Esophagus squamous epithelium (tissue), 5 donors: ENCODE results near the gene MPL. TPM values are rescaled to one million over a fixed set of nuclear protein-coding genes. Genes with fewer than 3 reads are reported as not detected.
"Not testable (repeated sequence)": the region's sequence is repeated elsewhere in the genome, so short reads cannot be mapped to it uniquely, and the experiment has no call there.

Experiments used
- DNase-seq: peaks from one replicate; lab custom pipeline; 2025; lab: John Stamatoyannopoulos, UW
- H3K27ac ChIP-seq, 4 donors: fragments of 200-600 bp; sonication (generic); one replicate each; pipeline ENCODE4 v1.5.1; 2016 to 2019; ENCODE audit warnings: mild to moderate bottlenecking in 1 of 4
- H3K27me3 ChIP-seq, 4 donors: fragments of 200-600 bp; sonication (generic); 1 replicate in 3 of 4; 2 replicates in 1 of 4; pipeline versions ENCODE4 v1.5.1 to v1.6.0; 2017 to 2021; ENCODE audit warnings: antibody characterized with exemption in 1 of 4
- H3K36me3 ChIP-seq, 3 donors: fragments of 200-600 bp; sonication (generic); one replicate each; pipeline ENCODE4 v1.5.1; 2016 to 2019
- H3K4me1 ChIP-seq, 3 donors: fragments of 200-600 bp; sonication (generic); one replicate each; pipeline ENCODE4 v1.5.1; 2017 to 2019
- H3K4me3 ChIP-seq, 4 donors: fragments of 200-600 bp; sonication (generic); 1 replicate in 3 of 4; 2 replicates in 1 of 4; pipeline ENCODE4 v1.5.1; 2016 to 2019; ENCODE audit warnings: mild to moderate bottlenecking in 2 of 4, moderate library complexity in 1 of 4
- H3K9me3 ChIP-seq, 3 donors: fragments of 200-600 bp; sonication (generic); one replicate each; pipeline ENCODE4 v1.5.1; 2016 to 2019
- CTCF ChIP-seq, 6 experiments: fragments of 450-650 bp in 4 of 6; fragments of 200-600 bp in 2 of 6; sonication (generic) in 2 of 6; IDR thresholded peaks; one replicate each; pipeline ENCODE4 v1.5.1; 2016 to 2019; ENCODE audit warnings: antibody characterized with exemption in 6 of 6, mild to moderate bottlenecking in 4 of 6, moderate library complexity in 4 of 6
- POLR2A ChIP-seq, 4 donors: fragments of 450-650 bp; IDR thresholded peaks; one replicate each; pipeline ENCODE4 v1.6.1; 2017; ENCODE audit warnings: antibody characterized with exemption in 4 of 4, mild to moderate bottlenecking in 4 of 4, moderate library complexity in 3 of 4
- WGBS, 2 donors: methylation state at CpG; one replicate each; pipeline ENCODE4 v1.1.5; 2018; 5-methylcytosine and 5-hydroxymethylcytosine counted together
- intact Hi-C: fragments of 100-400 bp; cut with DNase I; formaldehyde crosslinking; loops from one replicate; pipeline ENCODE4 v1.15.0; 2022
- total RNA-seq, 4 donors: library from RNA; depleted of rRNA; stranded (reverse); fragments of >200 nt; gene quantifications; one replicate each; pipeline ENCODE4 v1.1.0, GENCODE V29; 2016
- donor health status: DM: yes; HTN: yes; CAD: no.

Gene MPL
- total RNA-seq, 4 donors from 2014 or later, result not detected

GRCh38 chr1:43396059-43396458 is 58.4 kb downstream of the MPL start:
- 44 to 47% methylated on average over 1 of the region's 1 CpG for WGBS, 2 donors
- no peak overlapping the region for H3K27ac ChIP-seq
- peaks cover 0 to 43% (median 0%) of the 10 kb centered on the region in 3 donors for H3K36me3 ChIP-seq
- no peaks in the 10 kb centered on the region for H3K27me3 ChIP-seq
- H3K4me3 ChIP-seq, result no peak overlapping the region
- DNase-seq, result no peak
- TF ChIP-seq CTCF (IDR thresholded peaks at IDR 0.05), result no peak
- no peak for TF ChIP-seq POLR2A (IDR thresholded peaks at IDR 0.05)
- intact Hi-C loops, result no loop called here
- H3K4me1 ChIP-seq, result peaks cover under 1 to 20% (median 4%) of the 10 kb centered on the region in 3 donors
- H3K9me3 ChIP-seq, result no peaks in the 10 kb centered on the region

- Histone ChIP-seq H3K36me3 (peaks cover 0 to 49% (median 7%) of the 10 kb centered on the region in 3 donors), H3K4me3 (no peak overlapping the region), H3K9me3 (no peaks in the 10 kb centered on the region), H3K27ac (no peak overlapping the region), H3K27me3 (no peaks in the 10 kb centered on the region), H3K4me1 (peaks cover 0 to 15% (median 0%) of the 10 kb centered on the region in 3 donors)
- WGBS, 2 donors, result 94 to 95% methylated on average over 3 of the region's 3 CpGs
- TF ChIP-seq CTCF (IDR thresholded peaks at IDR 0.05) (no peak), POLR2A (IDR thresholded peaks at IDR 0.05) (no peak)
- intact Hi-C loops, result no loop called here
- DNase-seq, result no peak
Observed at GRCh38 chr1:43398227-43398626, 60.6 kb downstream of the MPL start.

- H3K4me1 ChIP-seq, H3K4me3 ChIP-seq, H3K27ac ChIP-seq, H3K27me3 ChIP-seq, DNase-seq, H3K9me3 ChIP-seq, intact Hi-C loops: not testable (repeated sequence)
- peaks cover 17 to 57% (median 18%) of the 10 kb centered on the region in 3 donors for H3K36me3 ChIP-seq
- 78 to 89% methylated on average over 8 to 9 of the region's 9 CpGs for WGBS, 2 donors
Observed at GRCh38 chr1:43400441-43400840, 62.8 kb downstream of the MPL start.

- Histone ChIP-seq H3K4me1 (peaks cover 0 to 4% (median 0%) of the 10 kb centered on the region in 3 donors), H3K9me3 (no peaks in the 10 kb centered on the region), H3K27me3 (no peaks in the 10 kb centered on the region), H3K4me3 (no peak overlapping the region), H3K27ac (no peak overlapping the region), H3K36me3 (peaks cover 24 to 57% (median 29%) of the 10 kb centered on the region in 3 donors)
- DNase-seq, result no peak
- WGBS, 2 donors, result 81 to 88% methylated on average over 6 of the region's 6 CpGs
- TF ChIP-seq POLR2A (IDR thresholded peaks at IDR 0.05) (no peak), CTCF (IDR thresholded peaks at IDR 0.05) (no peak)
- intact Hi-C loops, result no loop called here
Observed at GRCh38 chr1:43402089-43402865, 64.7 kb downstream of the MPL start.

Other genes with a start within 250 kb of the MPL start
- gene EBNA1BP2, start 165.5 kb upstream of the MPL start, total RNA-seq, result 10 to 100 TPM; 44.4 to 99.3 (median 60.7) TPM
- not detected for gene CFAP57, start 165.5 kb upstream of the MPL start, total RNA-seq
- gene TMEM125, start 67.8 kb upstream of the MPL start, total RNA-seq, result 10 to 100 TPM in 2 of 4 donors, 1 to 10 TPM in 2; 4.2 to 15.5 (median 10.2) TPM
- 10 to 100 TPM in 2 of 4 donors, 1 to 10 TPM in 2; 7.9 to 16.2 (median 11.4) TPM for gene C1orf210, start 52.2 kb upstream of the MPL start, total RNA-seq
- gene TIE1, start 36.8 kb upstream of the MPL start, total RNA-seq, result 10 to 100 TPM in 1 of 4 donors, 1 to 10 TPM in 3; 3.1 to 16.6 (median 5.9) TPM
- gene CDC20, start 21.2 kb downstream of the MPL start, total RNA-seq, result 10 to 100 TPM; 16.5 to 96.0 (median 33.6) TPM
- 100 to 1,000 TPM in 3 of 4 donors, 10 to 100 TPM in 1; 99.8 to 187 (median 115) TPM for gene ELOVL1, start 30.2 kb downstream of the MPL start, total RNA-seq
- 10 to 100 TPM; 34.5 to 60.1 (median 38.6) TPM for gene MED8, start 52.0 kb downstream of the MPL start, total RNA-seq
- 10 to 100 TPM; 12.4 to 40.0 (median 27.7) TPM for gene SZT2, start 52.1 kb downstream of the MPL start, total RNA-seq
- 10 to 100 TPM in 3 of 4 donors, 1 to 10 TPM in 1; 7.0 to 30.9 (median 14.7) TPM for gene HYI, start 116.1 kb downstream of the MPL start, total RNA-seq
- 100 to 1,000 TPM; 104 to 243 (median 112) TPM for gene PTPRF, start 193.1 kb downstream of the MPL start, total RNA-seq